Measurements from ENCODE around the gene CHST10. TPM values are rescaled to one million over a fixed set of nuclear protein-coding genes. Genes with fewer than 3 reads are reported as not detected.

Gene CHST10
- total and polyA plus RNA-seq, 8 donors = 1.7 to 6.5 (median 3.8) TPM

GRCh38 chr2:100401268-100401667 is 16.2 kb downstream of the CHST10 start:
- DNase-seq (no peak), FAIRE-seq (no peak), ATAC-seq (no peak)
- intact Hi-C loops (cut with DNase I) = no loop called here
- WGBS, 2 donors = 93 to 96% methylated on average over 7 of the region's 7 CpGs
- no peaks in the 10 kb centered on the region for H3K4me1 ChIP-seq
- H3K9me3 ChIP-seq = no peaks in the 10 kb centered on the region
- H3K27me3 ChIP-seq = no peaks in the 10 kb centered on the region
- H3K4me3 ChIP-seq = no peak overlapping the region
- no peak overlapping the region for H3K27ac ChIP-seq
- no peak for TF ChIP-seq CTCF (IDR thresholded peaks at IDR 0.05)
- H3K36me3 ChIP-seq = no peaks in the 10 kb centered on the region

GRCh38 chr2:100399714-100400113 is 17.8 kb downstream of the CHST10 start:
- intact Hi-C loops (cut with DNase I) = no loop called here
- Histone ChIP-seq H3K27ac (no peak overlapping the region), H3K9me3 (no peaks in the 10 kb centered on the region), H3K36me3 (no peaks in the 10 kb centered on the region), H3K4me3 (no peak overlapping the region), H3K4me1 (no peaks in the 10 kb centered on the region), H3K27me3 (no peaks in the 10 kb centered on the region)
- DNase-seq = no peak
- WGBS, 2 donors = 93 to 98% methylated on average over 9 of the region's 9 CpGs
- TF ChIP-seq CTCF (IDR thresholded peaks at IDR 0.05) = no peak
- no peak for FAIRE-seq
- no peak for ATAC-seq

- H3K9me3 ChIP-seq = no peaks in the 10 kb centered on the region
- DNase-seq (no peak), FAIRE-seq (no peak), ATAC-seq (no peak)
- no peak overlapping the region for H3K27ac ChIP-seq
- TF ChIP-seq CTCF (IDR thresholded peaks at IDR 0.05) = no peak
- 85 to 90% methylated on average over 9 of the region's 9 CpGs for WGBS, 2 donors
- H3K4me1 ChIP-seq = no peaks in the 10 kb centered on the region
- no peaks in the 10 kb centered on the region for H3K27me3 ChIP-seq
- H3K4me3 ChIP-seq = no peak overlapping the region
- H3K36me3 ChIP-seq = no peaks in the 10 kb centered on the region
- intact Hi-C loops (cut with DNase I) = no loop called here
These were observed 19.5 kb downstream of the CHST10 start for GRCh38 chr2:100397976-100398375.

- TF ChIP-seq CTCF (IDR thresholded peaks at IDR 0.05) = no peak
- WGBS, 2 donors = 76 to 91% methylated on average over 12 of the region's 12 CpGs
- ATAC-seq (peak in 1 of 4 donors; percentile 26), FAIRE-seq (no peak), DNase-seq (no peak)
- Histone ChIP-seq H3K4me1 (no peaks in the 10 kb centered on the region), H3K36me3 (no peaks in the 10 kb centered on the region), H3K4me3 (no peak overlapping the region), H3K27ac (no peak overlapping the region), H3K27me3 (no peaks in the 10 kb centered on the region), H3K9me3 (no peaks in the 10 kb centered on the region)
- intact Hi-C loops (cut with DNase I) = no loop called here
These were observed 20.2 kb downstream of the CHST10 start for GRCh38 chr2:100397118-100397860.

GRCh38 chr2:100396483-100396882 is 21.0 kb downstream of the CHST10 start:
- ATAC-seq = no peak
- intact Hi-C loops (cut with DNase I) = no loop called here
- Histone ChIP-seq H3K27me3 (no peaks in the 10 kb centered on the region), H3K4me3 (no peak overlapping the region), H3K36me3 (no peaks in the 10 kb centered on the region), H3K27ac (no peak overlapping the region), H3K9me3 (no peaks in the 10 kb centered on the region), H3K4me1 (no peaks in the 10 kb centered on the region)
- FAIRE-seq = no peak
- DNase-seq = no peak
- WGBS, 2 donors = 89 to 93% methylated on average over 5 of the region's 5 CpGs
- TF ChIP-seq CTCF (IDR thresholded peaks at IDR 0.05) = no peak

All from pancreas (tissue), 10 donors.